Measurements from ENCODE around the gene RFX4.

Gene RFX4

DNA sequence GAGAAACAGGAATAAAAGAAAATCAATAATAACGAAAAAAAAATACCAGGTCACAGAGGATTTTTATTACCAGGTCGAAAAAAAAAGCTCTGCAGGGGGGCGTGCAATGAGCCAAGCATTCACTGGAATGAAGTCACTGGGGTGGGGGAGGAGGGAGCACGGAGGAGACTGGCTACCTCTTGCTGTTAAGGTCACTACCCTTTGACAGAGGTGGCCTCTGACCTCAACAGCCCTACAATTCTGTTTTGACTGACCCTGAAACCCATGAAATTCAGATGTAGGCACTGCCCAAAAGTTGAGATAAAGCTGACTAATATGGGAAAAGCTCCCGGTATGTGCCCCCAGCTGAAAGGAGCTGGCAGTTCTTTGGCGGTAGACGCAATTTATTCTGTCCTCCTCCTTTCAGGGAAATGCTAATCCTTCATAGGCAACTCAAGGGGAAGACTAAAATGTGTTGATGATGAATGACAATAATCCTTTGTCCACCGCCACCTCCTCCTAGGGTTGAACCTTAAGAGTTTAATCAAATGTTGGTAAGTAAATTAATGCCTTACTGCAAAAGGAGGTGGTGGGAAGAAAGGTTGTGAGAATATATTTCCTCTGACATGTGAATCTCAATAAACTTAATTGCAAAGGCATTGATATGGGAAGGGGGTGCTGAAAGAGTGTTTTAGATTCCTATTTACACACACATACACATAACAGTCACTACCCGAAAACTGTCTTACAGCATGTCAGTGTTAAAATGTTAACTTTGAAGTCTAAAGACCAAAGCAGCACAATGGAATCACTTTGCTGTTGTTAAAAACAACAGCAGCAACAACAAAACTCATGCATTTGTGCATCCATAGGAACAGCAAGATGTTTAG lies 185.4 kb downstream of the RFX4 start:
- no peak for DNase-seq

- no peak for DNase-seq
Observed at GRCh38 chr12:106769078-106769477, 186.3 kb downstream of the RFX4 start.

GRCh38 chr12:106769546-106769945 lies 186.7 kb downstream of the RFX4 start:
- DNase-seq, result no peak

DNA sequence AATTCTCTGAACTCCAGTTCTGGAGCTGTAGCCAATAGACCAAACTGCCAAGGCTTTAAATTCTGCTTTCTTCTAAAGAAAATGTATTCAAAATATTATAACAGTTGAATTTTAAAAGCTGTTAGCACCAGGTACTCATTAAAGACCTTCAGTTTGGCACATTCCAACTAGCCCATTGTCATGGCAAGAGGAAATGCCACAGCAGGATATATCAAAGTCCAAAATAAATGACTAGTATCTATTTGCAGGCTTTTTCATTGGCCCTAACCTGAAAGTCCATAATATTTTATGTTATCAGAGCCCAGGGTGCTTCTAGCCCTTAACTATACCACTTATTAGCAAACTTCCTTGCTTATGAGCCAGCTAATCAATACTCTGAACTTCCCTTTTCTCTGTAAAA lies 188.6 kb downstream of the RFX4 start:
- no peak for DNase-seq

DNA sequence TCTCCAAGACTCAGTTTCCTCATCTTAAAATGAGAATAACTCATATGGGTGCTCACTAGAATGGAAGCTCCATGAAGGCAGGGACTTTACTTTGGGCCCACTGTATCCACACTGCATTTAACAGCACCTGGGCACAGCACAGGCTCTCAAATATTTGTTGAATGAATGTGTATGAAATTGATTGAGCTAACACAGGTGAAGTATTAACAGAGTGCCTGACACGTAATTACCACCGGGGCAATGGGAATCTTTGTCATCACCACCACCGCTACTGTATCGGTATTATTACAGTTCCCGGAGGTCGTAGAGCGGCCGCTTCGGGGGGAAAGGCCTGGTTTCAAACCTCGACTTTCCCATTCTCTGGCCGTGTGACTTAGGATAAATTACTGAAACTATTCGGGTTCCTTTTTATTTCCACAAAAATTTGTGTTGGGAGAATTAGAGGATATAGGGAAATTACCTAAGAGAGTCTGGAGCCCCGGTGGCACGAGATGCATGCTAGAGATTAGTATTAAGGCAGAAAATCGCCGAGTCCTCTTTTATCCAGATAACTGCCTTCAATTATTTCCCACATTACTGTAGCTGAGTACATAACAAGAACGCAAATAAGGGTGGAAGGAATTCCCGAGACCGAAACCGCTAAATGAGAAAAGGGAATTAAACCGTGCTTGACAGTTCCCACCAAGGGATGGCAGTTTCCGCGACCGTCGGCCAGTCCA lies 190.6 kb downstream of the RFX4 start:
- no peak for DNase-seq

DNA sequence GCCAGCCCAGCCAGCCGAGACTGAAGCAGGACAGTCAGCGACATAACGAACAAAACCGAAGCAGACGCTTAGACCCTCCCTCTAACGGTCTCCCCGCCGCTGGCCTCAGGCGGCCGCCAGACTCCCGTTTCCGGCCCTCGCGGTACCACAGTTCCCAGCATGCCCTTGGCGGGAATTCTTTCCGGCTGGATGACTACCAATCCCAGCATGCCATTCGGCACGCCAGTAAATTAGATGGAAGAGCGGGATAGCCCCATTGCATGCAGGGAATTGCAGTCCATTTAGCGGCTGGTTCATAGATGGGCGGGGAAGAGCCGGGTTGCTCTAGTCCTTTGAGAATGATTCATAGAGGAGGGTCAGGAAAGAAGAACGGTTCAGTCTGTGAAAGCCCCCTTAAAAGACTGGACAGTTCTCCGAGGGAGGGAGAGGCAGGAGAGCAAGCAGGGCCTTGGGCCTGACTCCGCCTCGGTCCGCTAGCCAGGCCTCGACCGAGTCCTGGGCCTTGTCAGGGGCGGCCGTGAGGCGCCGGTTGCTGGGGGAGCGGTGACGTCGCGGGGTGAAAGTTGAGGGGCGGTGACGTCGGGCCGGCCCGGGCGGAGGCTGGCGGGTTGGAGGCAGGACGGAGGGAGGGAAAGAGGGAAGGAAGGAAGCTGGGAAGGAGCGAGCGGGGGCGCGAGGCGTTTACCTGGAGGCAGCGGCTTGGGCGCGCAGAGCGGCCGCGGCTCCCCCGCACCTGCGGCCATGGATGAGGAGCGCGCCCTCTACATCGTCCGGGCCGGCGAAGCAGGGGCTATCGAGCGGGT lies 191.4 kb downstream of the RFX4 start, which contains the start of gene RIC8B:
TSS of gene RIC8B (plus strand) at position 678 of the 803 bp plus-strand sequence. CDS start at position 742, 64 bp downstream.
- peak; percentile 88 for DNase-seq

GRCh38 chr12:106774808-106775524 lies 192.2 kb downstream of the RFX4 start:
- DNase-seq, result no peak

- no peak for DNase-seq
Observed at GRCh38 chr12:106776897-106777296, 194.1 kb downstream of the RFX4 start.

DNA sequence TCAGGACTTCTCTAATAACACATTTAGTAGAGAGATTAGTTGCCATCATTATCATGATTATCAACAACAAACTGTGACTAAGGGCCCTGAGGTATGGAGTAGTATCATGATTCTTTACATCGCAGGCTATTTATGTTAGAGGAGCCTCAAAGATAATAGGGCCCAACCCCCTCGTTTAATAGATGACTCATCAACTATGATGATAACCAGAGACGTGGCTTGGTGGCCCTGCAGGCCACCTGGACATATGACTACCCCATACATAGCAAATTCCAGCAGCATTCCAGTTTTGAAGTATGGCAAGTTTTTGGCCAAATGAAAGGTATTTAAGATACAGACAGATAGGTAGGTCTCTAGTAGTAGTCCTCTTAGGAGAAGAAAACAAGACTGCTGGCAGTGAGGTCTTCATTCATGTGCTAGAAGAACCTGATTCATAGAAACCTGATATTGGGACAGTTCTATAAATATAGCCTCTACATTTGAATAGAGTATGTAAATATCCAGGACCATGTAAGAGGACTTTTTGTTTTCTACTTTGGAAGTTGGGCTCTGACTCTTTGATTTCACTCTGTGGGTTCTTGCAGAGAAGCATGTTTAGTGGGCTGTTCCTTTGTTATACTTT lies 197.3 kb downstream of the RFX4 start:
- DNase-seq, result no peak

DNA sequence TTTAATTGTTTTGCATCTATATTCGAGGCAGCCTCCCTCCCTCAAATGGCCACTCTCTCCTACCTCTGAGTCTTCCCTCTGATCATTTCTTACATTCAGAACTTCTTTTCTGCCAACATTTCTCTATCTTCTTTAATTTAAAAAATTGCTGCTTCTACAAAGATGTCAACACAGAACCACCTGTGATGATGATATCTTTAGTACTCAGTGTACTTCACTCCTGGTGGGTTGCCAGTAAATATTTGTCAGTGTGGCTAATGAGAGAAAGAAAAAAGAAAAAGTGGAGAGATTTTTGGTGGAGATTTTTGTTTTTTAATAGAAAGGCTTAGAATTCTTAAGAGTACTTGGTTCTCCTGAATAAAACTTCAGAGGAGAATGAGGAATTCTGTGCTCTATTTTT lies 199.8 kb downstream of the RFX4 start:
- no peak for DNase-seq

- DNase-seq, result no peak
Observed at GRCh38 chr12:106783515-106783914, 200.7 kb downstream of the RFX4 start.

DNA sequence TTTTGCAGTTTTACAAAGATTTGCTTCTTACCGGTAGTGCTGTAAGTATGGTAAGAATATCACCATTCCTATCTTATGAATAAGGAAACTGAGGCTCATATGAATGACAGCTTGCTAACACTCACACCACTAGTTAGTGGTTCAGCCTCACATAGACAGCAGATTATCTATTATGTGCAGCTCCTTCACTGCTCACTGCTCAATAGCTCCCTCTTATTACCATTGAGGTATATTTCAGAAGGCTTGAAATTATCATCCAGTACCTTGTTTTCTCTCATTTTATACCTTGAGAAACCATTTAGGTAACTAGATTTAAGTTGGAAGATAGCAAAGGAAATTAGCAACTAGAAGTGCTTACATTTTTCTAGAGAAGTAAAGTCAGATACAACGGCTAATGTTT lies 207.2 kb downstream of the RFX4 start:
- DNase-seq, result no peak

DNA sequence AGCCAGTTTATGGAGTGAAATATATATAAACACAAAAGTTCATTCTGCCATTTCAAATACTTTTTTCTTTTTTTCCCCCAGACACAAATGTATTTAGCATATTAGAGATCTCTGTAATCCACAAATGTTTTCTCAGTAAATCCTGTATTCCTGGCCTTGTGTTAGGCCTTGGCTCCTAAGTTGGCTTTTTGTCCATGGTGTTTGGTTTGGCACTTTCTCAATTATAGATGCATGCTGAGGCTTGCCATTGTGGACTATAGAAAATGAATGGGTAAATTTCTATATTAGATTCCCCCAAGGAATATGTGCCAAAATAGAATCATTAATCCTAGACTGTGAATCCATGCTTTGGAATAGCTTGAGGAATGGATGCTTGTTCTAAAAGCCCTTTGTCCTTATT lies 208.7 kb downstream of the RFX4 start:
- DNase-seq, result no peak

DNA sequence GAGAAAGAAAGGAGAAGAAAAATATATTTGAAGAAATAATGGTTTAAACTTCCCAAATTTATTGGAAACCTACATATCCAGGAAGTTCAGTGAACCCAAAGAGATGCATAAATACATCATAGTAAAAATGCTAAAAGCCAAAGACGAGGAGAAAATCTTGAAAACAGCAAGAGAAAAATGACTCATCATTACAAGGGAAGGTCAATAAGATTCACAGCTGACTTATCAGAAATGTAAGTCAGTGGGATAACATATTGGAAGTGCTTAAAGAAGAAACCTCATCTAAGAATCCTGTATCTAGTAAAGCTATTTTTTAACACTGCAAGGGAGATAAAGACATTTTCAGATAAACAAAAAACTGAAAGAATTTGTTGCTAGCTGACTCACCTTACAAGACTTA lies 211.6 kb downstream of the RFX4 start:
- DNase-seq, result no peak

DNA sequence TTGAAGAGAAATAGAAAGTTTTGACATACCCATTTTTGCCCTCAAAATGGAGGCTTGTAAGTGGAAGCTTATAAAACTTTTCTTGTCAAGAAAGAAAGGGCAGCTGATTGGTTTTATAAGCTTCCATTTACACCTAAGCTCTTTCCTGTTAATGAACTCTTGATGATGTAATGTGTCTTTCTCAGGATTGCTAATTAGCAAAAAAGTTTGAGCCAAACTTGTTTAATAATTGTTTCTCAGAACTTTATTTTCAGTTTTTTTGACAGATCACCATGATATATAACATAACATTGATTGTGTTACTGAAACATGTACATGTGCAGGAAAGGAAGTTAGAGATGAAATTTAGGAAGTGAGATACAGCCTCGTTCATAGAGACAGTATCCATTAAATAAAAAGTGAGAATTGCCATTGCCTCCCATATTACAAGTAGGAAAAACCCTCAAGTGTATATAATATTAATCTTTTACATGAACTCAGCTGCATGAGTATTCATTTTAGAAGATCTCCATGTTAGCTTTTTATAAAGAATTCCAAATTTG lies 218.4 kb downstream of the RFX4 start:
- no peak for DNase-seq

GRCh38 chr12:106801830-106802533 lies 219.2 kb downstream of the RFX4 start:
- DNase-seq, result no peak

DNA sequence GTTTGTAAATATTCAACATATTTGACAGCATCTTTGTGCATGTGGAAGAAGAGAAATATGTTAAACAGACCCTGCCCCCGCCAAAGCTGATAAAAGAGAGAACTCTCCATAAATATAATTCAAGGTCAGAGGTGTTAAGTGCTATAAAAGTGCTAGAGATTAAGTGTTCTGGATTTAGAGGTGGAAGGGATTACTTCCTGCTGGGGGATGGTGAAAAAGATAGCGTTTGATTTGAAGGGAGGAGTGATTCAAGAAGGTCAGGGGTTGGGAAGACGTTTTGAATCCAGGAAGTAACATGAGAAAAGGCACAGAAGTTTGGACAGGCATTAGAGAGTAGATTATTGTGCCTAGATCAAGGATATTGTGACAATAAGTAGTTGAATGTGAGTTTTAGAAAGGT lies 221.9 kb downstream of the RFX4 start:
- no peak for DNase-seq

Data from CD4-positive, alpha-beta T cell treated with Interleukin-15 for 1 hour (primary cell).